ENCODE measurements around the gene KRTAP4-7. TPM values are rescaled to one million over a fixed set of nuclear protein-coding genes. Genes with fewer than 3 reads are reported as not detected.
"Not testable (repeated sequence)": the region's sequence is repeated elsewhere in the genome, so short reads cannot be mapped to it uniquely, and the experiment has no call there.

The KRTAP4-7 gene
- total and polyA plus RNA-seq, 8 donors, result not detected

DNA sequence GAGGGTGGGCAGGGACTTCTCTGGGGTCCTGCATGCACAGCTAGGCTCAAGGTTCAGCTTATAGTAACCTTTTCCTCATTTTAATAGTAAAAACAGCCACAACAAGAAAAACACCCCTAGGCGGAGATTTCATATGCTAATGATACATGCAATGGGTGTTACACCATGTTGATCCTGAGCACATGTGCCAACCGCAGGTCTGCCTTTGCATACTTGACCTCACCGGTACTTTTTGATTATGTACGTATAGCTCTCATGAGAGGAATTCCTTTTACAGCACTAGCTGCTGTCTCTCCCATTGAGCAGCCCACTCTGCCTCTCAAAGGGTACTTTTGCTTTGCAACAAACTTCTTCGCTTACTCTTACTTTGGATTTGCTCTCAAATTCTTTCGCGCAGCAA is 12.1 kb downstream of the KRTAP4-7 start:
- intact Hi-C loops (cut with DNase I), result no loop called here
- H3K27me3 ChIP-seq, result no peaks in the 10 kb centered on the region
- 72 to 81% methylated on average over 7 of the region's 7 CpGs for WGBS, 2 donors
- H3K36me3 ChIP-seq, result no peaks in the 10 kb centered on the region
- no peaks in the 10 kb centered on the region for H3K4me1 ChIP-seq
- FAIRE-seq, result no peak
- no peak overlapping the region for H3K4me3 ChIP-seq
- no peaks in the 10 kb centered on the region for H3K9me3 ChIP-seq
- H3K27ac ChIP-seq, result no peak overlapping the region
- ATAC-seq, result no peak
- no peak for DNase-seq
- TF ChIP-seq, protein P1, sequence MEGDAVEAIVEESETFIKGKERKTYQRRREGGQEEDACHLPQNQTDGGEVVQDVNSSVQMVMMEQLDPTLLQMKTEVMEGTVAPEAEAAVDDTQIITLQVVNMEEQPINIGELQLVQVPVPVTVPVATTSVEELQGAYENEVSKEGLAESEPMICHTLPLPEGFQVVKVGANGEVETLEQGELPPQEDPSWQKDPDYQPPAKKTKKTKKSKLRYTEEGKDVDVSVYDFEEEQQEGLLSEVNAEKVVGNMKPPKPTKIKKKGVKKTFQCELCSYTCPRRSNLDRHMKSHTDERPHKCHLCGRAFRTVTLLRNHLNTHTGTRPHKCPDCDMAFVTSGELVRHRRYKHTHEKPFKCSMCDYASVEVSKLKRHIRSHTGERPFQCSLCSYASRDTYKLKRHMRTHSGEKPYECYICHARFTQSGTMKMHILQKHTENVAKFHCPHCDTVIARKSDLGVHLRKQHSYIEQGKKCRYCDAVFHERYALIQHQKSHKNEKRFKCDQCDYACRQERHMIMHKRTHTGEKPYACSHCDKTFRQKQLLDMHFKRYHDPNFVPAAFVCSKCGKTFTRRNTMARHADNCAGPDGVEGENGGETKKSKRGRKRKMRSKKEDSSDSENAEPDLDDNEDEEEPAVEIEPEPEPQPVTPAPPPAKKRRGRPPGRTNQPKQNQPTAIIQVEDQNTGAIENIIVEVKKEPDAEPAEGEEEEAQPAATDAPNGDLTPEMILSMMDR (IDR thresholded peaks at IDR 0.05), result no peak

DNA sequence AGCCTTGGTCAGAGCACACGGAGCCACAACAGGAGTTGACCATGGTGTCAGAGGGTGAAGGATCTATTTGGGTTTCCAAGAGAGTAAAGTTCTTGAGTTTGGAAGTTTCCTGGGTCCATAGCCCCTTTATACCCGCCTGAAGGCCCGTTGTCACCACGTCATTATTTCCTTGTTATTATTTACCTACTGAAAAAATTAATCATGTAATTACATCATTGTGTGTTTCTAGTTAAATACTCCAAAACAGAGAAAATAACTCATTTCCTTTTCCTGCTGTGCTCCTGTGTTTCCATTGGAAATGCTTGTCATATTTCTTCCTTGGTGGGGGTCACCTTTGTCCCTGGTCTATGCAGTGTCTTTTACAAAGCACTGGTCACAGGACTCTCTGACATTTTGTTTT is 14.1 kb downstream of the KRTAP4-7 start, which contains the start of gene KRTAP4-8:
TSS of gene KRTAP4-8 (minus strand) at position 101 of the 400 bp plus-strand sequence. CDS start at position 43, 58 bp downstream.
- Histone ChIP-seq H3K9me3 (no peaks in the 10 kb centered on the region), H3K4me3 (no peak within 1 kb of the TSS), H3K27ac (no peak within 1 kb of the TSS), H3K4me1 (no peaks in the 10 kb centered on the region), H3K36me3 (no peaks in the 10 kb centered on the region), H3K27me3 (no peaks in the 10 kb centered on the region)
- intact Hi-C loops (cut with DNase I), result no loop called here
- ATAC-seq, result no peak
- 24 to 28% methylated on average over 4 of the region's 4 CpGs for WGBS, 2 donors
- FAIRE-seq, result no peak
- no peak for DNase-seq
- TF ChIP-seq, protein P1 (IDR thresholded peaks at IDR 0.05), result no peak

DNA sequence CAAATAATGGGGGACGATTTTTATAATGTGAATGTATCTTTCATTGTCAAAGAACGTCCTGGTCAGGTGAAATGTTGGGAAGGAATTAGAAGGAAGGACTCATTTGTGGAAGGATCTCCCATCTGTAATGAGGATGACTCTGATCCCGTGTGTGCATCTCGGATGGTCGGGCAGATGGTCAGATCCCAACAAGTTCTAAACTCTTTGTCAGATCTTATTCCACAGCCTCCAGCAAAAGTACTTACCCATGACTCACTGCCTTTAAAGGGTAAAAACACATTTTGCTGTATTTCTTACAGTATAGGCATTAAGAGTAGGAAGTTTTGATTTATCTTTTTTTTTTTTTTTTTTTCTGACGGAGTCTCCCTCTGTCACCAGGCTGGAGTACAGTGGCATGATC is 14.5 kb downstream of the KRTAP4-7 start:
- no peaks in the 10 kb centered on the region for H3K9me3 ChIP-seq
- H3K36me3 ChIP-seq, result no peaks in the 10 kb centered on the region
- no peaks in the 10 kb centered on the region for H3K27me3 ChIP-seq
- no peak overlapping the region for H3K4me3 ChIP-seq
- H3K4me1 ChIP-seq, result no peaks in the 10 kb centered on the region
- intact Hi-C loops (cut with DNase I), result no loop called here
- DNase-seq (no peak), FAIRE-seq (no peak), ATAC-seq (no peak)
- TF ChIP-seq, protein P1 (IDR thresholded peaks at IDR 0.05), result no peak
- no peak overlapping the region for H3K27ac ChIP-seq
- 54 to 56% methylated on average over 6 of the region's 6 CpGs for WGBS, 2 donors

DNA sequence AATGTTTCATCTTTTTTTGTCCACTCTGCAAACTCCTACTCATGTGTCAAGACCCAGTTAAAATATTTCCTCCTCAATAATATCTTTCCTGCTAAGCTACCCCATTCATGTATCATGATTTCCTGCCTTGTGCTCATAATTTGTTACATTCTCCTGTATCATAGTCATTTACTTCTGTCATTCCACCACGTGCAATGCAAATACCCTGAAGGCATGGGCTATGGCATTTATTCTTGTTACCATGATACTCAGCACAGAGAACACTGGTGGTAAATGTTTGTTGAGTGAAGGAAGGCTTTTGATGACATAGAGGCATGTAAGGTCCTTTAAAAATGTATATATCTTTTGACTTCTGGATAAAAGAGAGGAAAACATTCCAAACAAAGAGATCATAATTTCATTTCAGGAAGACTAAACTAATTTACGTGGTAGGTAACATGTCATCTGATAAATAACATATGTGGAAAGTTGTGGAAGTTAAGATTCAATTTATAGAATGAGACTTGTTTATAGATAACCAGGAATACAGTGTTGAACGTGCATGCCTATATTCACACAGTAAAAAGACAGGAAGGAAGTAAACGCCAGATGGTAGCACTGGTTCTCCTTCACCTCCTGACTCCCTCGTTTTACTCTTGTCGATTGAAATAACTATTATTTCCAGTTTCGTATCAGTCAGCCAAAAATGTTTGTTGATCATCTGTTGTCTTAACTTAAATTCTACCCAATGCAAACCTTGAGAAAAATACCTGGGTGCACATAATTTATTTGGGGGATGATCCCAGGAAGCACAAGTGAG is 15.9 kb downstream of the KRTAP4-7 start:
- ATAC-seq; H3K4me3 ChIP-seq; FAIRE-seq; H3K9me3 ChIP-seq; H3K36me3 ChIP-seq; intact Hi-C loops (cut with DNase I); H3K27me3 ChIP-seq; H3K4me1 ChIP-seq; DNase-seq; H3K27ac ChIP-seq: not testable (repeated sequence)
- 45 to 50% methylated on average over 7 of the region's 7 CpGs for WGBS, 2 donors

DNA sequence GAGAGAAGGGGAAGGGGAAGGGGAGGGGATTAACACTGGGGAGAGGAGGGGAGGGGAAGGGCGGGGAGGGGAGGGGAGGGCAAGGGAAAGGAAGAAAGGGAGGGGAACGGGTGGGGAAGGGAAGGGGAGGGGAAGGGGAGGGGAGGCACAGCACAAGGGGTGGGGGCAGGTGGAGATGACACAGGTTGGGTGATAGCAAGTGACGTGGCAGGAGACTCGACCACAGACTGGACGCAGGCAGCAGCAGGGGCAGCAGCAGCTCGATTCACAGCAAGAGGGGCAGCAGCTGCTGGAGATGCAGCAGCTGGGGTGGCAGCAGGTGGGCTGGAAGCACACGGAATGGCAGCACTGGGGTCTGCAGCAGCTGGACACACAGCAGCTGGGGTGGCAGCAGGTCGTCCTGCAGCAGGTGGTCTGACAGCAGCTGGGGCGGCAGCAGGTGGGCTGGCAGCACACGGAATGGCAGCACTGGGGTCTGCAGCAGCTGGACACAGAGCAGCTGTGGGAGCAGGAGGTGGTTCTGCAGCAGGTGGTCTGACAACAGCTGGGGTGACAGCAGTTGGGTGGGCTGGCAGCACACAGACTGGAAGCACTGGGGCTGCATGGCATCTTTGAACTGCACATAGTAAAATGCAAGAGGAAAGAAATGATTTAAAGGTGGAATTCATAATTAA is 17.8 kb downstream of the KRTAP4-7 start, which contains the start of gene KRTAP4-16:
TSS of gene KRTAP4-16 (minus strand) at position 624 of the 674 bp plus-strand sequence. CDS start at position 624, 0 bp downstream.
- WGBS, 2 donors, result 37 to 44% methylated on average over 8 to 9 of the region's 10 CpGs

More for the DNA sequence above, 17.8 kb downstream of the KRTAP4-7 start, which contains the start of gene KRTAP4-16:
- Histone ChIP-seq H3K27me3 (no peaks in the 10 kb centered on the region), H3K4me3 (no peak within 1 kb of the TSS), H3K9me3 (no peaks in the 10 kb centered on the region), H3K4me1 (no peaks in the 10 kb centered on the region), H3K27ac (no peak within 1 kb of the TSS), H3K36me3 (no peaks in the 10 kb centered on the region)
- TF ChIP-seq, protein P1 (IDR thresholded peaks at IDR 0.05), result no peak
- intact Hi-C loops (cut with DNase I), result no loop called here
- DNase-seq, result no peak
- ATAC-seq, result no peak
- FAIRE-seq, result no peak
